DOHH2 (cell line): Measurements from ENCODE around the gene ANXA5.

ENCODE experiments used
- CTCF ChIP-seq: fragments of 200-600 bp; sonication (generic); IDR thresholded peaks from one replicate; pipeline ENCODE4 v1.5.1; 2014; ENCODE audit warnings: antibody characterized with exemption, mild to moderate bottlenecking, low read depth, low read length; ENCODE audit not compliant: poor library complexity, severe bottlenecking
- EZH2phosphoT487 ChIP-seq: fragments of 200-600 bp; sonication (generic); IDR thresholded peaks from 2 replicates; pipeline ENCODE4 v1.6.1; 2017; ENCODE audit warnings: borderline replicate concordance, mild to moderate bottlenecking, antibody characterized with exemption, low read length, moderate library complexity, mixed read lengths

- no peak for TF ChIP-seq CTCF
- no peak for TF ChIP-seq EZH2phosphoT487
Observed at GRCh38 chr4:121654738-121655137, 42.0 kb downstream of the ANXA5 start.
